Measurements from ENCODE around the gene PPP4R2. TPM values are rescaled to one million over a fixed set of nuclear protein-coding genes. Genes with fewer than 3 reads are reported as not detected.
A peak's percentile ranks its signal among the peaks of the same experiment; 100 is the strongest.

PPP4R2 gene
- total RNA-seq (10 to 100 TPM; 43.1 to 75.4 (median 50.6) TPM), polyA plus RNA-seq (10 to 100 TPM in 1 of 2 donors, 1 to 10 TPM in 1; 9.8 to 20.6 TPM)
- long read RNA-seq, donor 1, full-length matches to known transcripts = 70 of 98 reads
- long read RNA-seq, donor 1, partial matches to known transcripts = 12 of 98 reads
- long read RNA-seq, donor 1, other reads (novel, unspliced or antisense) = 16 of 98 reads
- long read RNA-seq, donor 2, full-length matches to known transcripts = 81 of 93 reads
- long read RNA-seq, donor 2, partial matches to known transcripts = 7 of 93 reads
- long read RNA-seq, donor 2, other reads (novel, unspliced or antisense) = 5 of 93 reads
- long read RNA-seq, donor 3, full-length matches to known transcripts = 2 of 6 reads
- long read RNA-seq, donor 3, partial matches to known transcripts = 1 of 6 reads
- long read RNA-seq, donor 3, other reads (novel, unspliced or antisense) = 3 of 6 reads

GRCh38 chr3:72996473-72997333 is at the start of gene PPP4R2:
TSS of gene PPP4R2 (plus strand) at chr3:72996811. CDS start at chr3:72997038, 227 bp downstream.
- intact Hi-C loops (cut with DNase I) = loop anchor here in 7 of 10 donors (2.0 to 10.0 kb wide), 10 partner anchors 34 to 152 kb away; partner anchors contain the start of gene SHQ1 (in 2 of the 7)
- Histone ChIP-seq H3K36me3 (peaks cover 0 to 37% (median 0%) of the 10 kb centered on the region in 9 donors), H3K27me3 (no peaks in the 10 kb centered on the region), H3K4me1 (peaks cover 0 to 48% (median 41%) of the 10 kb centered on the region in 9 donors), H3K4me3 (peak within 1 kb of the TSS; percentile 85 to 97 (median 92)), H3K27ac (peak within 1 kb of the TSS; percentile 96 to 99 (median 98)), H3K9me3 (no peaks in the 10 kb centered on the region)
- 1% methylated on average over 49 to 75 of the region's 75 CpGs for WGBS, 2 donors
- peak; percentile 96 to 98 (median 97) for ATAC-seq
- peak in 2 of 9 donors; percentile 11 to 32 for TF ChIP-seq CTCF (IDR thresholded peaks at IDR 0.05)
- DNase-seq = peak; percentile 88 to 91

- H3K4me3 ChIP-seq = no peak overlapping the region
- no peak overlapping the region for H3K27ac ChIP-seq
- TF ChIP-seq CTCF (IDR thresholded peaks at IDR 0.05) = no peak
- WGBS, 2 donors = 82 to 87% methylated on average over 8 of the region's 8 CpGs
- no peaks in the 10 kb centered on the region for H3K36me3 ChIP-seq
- peaks cover 0 to 8% (median 4%) of the 10 kb centered on the region in 9 donors for H3K4me1 ChIP-seq
- H3K9me3 ChIP-seq = no peaks in the 10 kb centered on the region
- intact Hi-C loops (cut with DNase I) = loop anchor here in 2 of 10 donors (5.0 to 10.0 kb wide), 3 partner anchors 44 to 137 kb away; partner anchors contain the start of gene PPP4R2 (in 1 of the 2)
- ATAC-seq = no peak
- H3K27me3 ChIP-seq = no peaks in the 10 kb centered on the region
- no peak for DNase-seq
Measured at GRCh38 chr3:72947715-72948490, 48.7 kb upstream of the PPP4R2 start.

GRCh38 chr3:72949016-72949415 is 47.6 kb upstream of the PPP4R2 start:
- no peaks in the 10 kb centered on the region for H3K36me3 ChIP-seq
- ATAC-seq = peak in 3 of 8 donors; percentile 24 to 51 (median 30)
- H3K27ac ChIP-seq = no peak overlapping the region
- H3K4me1 ChIP-seq = peaks cover 0 to 8% (median 4%) of the 10 kb centered on the region in 9 donors
- TF ChIP-seq CTCF (IDR thresholded peaks at IDR 0.05) = no peak
- no peak for DNase-seq
- H3K27me3 ChIP-seq = no peaks in the 10 kb centered on the region
- no peak overlapping the region for H3K4me3 ChIP-seq
- intact Hi-C loops (cut with DNase I) = loop anchor here in 2 of 10 donors (5.0 to 10.0 kb wide), 3 partner anchors 43 to 136 kb away; partner anchors contain the start of gene PPP4R2 (in 1 of the 2)
- WGBS, 2 donors = 71 to 74% methylated on average over 4 of the region's 4 CpGs
- no peaks in the 10 kb centered on the region for H3K9me3 ChIP-seq
